Skin of body (tissue), 2 donors: ENCODE measurements around the gene LLGL2. TPM values are rescaled to one million over a fixed set of nuclear protein-coding genes. Genes with fewer than 3 reads are reported as not detected.

ENCODE experiments used
- DNase-seq: peaks from one replicate; lab custom pipeline; 2025; lab: John Stamatoyannopoulos, UW
- total RNA-seq: library from RNA; depleted of rRNA; stranded (reverse); fragments of >200 nt; gene quantifications from one replicate; pipeline ENCODE4 v1.2.3, GENCODE V29; 2014

Gene LLGL2
- total RNA-seq, 1 donor from 2014 or later: 17.8 TPM

GRCh38 chr17:75521290-75521689 lies 4.2 kb upstream of the LLGL2 start:
- DNase-seq: no peak

GRCh38 chr17:75521951-75522727 lies 3.4 kb upstream of the LLGL2 start:
- no peak for DNase-seq

- no peak for DNase-seq
These were observed 1.9 kb upstream of the LLGL2 start for GRCh38 chr17:75523647-75524046.

GRCh38 chr17:75524269-75524969 lies 1.1 kb upstream of the LLGL2 start:
- no peak for DNase-seq

- no peak for DNase-seq
These were observed 483 bp downstream of the LLGL2 start for GRCh38 chr17:75525806-75526554.

GRCh38 chr17:75526555-75527270 lies 1.2 kb downstream of the LLGL2 start:
- no peak for DNase-seq

GRCh38 chr17:75530837-75531720 lies 5.6 kb downstream of the LLGL2 start:
- DNase-seq: no peak

GRCh38 chr17:75531721-75532072 lies 6.2 kb downstream of the LLGL2 start:
- DNase-seq: no peak

GRCh38 chr17:75535119-75535537 lies 9.6 kb downstream of the LLGL2 start:
- DNase-seq: no peak

GRCh38 chr17:75535871-75536270 lies 10.4 kb downstream of the LLGL2 start:
- DNase-seq: no peak

- no peak for DNase-seq
These were observed 10.9 kb downstream of the LLGL2 start for GRCh38 chr17:75536366-75536765.

GRCh38 chr17:75539967-75540729 lies 14.7 kb downstream of the LLGL2 start:
- no peak for DNase-seq

- no peak for DNase-seq
These were observed 15.5 kb downstream of the LLGL2 start for GRCh38 chr17:75540923-75541503.

- DNase-seq: no peak
These were observed 16.7 kb downstream of the LLGL2 start for GRCh38 chr17:75542229-75542628.

- DNase-seq: no peak
These were observed 17.3 kb downstream of the LLGL2 start for GRCh38 chr17:75542728-75543336.

GRCh38 chr17:75544250-75544649 lies 18.8 kb downstream of the LLGL2 start:
- no peak for DNase-seq

GRCh38 chr17:75546181-75546580 lies 20.7 kb downstream of the LLGL2 start:
- DNase-seq: no peak

GRCh38 chr17:75547091-75547490 lies 21.6 kb downstream of the LLGL2 start:
- no peak for DNase-seq

GRCh38 chr17:75548813-75549212 lies 23.3 kb downstream of the LLGL2 start:
- DNase-seq: no peak
